HG03139 (cell line): Measurements from ENCODE around the gene WWOX.
"Not testable (repeated sequence)": the region's sequence is repeated elsewhere in the genome, so short reads cannot be mapped to it uniquely, and the experiment has no call there.

ENCODE experiments used
- ATAC-seq: cut with Tn5 transposase; IDR thresholded peaks from one replicate; pipeline ENCODE4 v1.9.1; 2021; ENCODE audit not compliant: unreplicated experiment

Gene WWOX

GRCh38 chr16:79026117-79026516 lies 926.7 kb downstream of the WWOX start:
- ATAC-seq, result no peak

- ATAC-seq, result no peak
These were observed 937.1 kb downstream of the WWOX start for GRCh38 chr16:79036541-79036940.

GRCh38 chr16:79037521-79038373 lies 938.3 kb downstream of the WWOX start:
- ATAC-seq, result no peak

GRCh38 chr16:79041206-79041605 lies 941.8 kb downstream of the WWOX start:
- ATAC-seq, result no peak

GRCh38 chr16:79042141-79042540 lies 942.7 kb downstream of the WWOX start:
- ATAC-seq, result no peak

GRCh38 chr16:79042886-79043285 lies 943.4 kb downstream of the WWOX start:
- ATAC-seq, result no peak

- no peak for ATAC-seq
These were observed 945.7 kb downstream of the WWOX start for GRCh38 chr16:79045191-79045590.

- ATAC-seq, result no peak
These were observed 947.9 kb downstream of the WWOX start for GRCh38 chr16:79047337-79047736.

- no peak for ATAC-seq
These were observed 949.6 kb downstream of the WWOX start for GRCh38 chr16:79049040-79049439.

- no peak for ATAC-seq
These were observed 950.6 kb downstream of the WWOX start for GRCh38 chr16:79050063-79050462.

- no peak for ATAC-seq
These were observed 951.9 kb downstream of the WWOX start for GRCh38 chr16:79051313-79051712.

- ATAC-seq, result not testable (repeated sequence)
These were observed 952.7 kb downstream of the WWOX start for GRCh38 chr16:79052198-79052597.

GRCh38 chr16:79053577-79053976 lies 954.1 kb downstream of the WWOX start:
- ATAC-seq, result no peak

- ATAC-seq, result no peak
These were observed 954.9 kb downstream of the WWOX start for GRCh38 chr16:79054211-79054984.

GRCh38 chr16:79055251-79055970 lies 956.0 kb downstream of the WWOX start:
- no peak for ATAC-seq

- ATAC-seq, result no peak
These were observed 961.7 kb downstream of the WWOX start for GRCh38 chr16:79061181-79061580.

GRCh38 chr16:79062336-79062735 lies 962.9 kb downstream of the WWOX start:
- ATAC-seq, result no peak

GRCh38 chr16:79062821-79063220 lies 963.4 kb downstream of the WWOX start:
- no peak for ATAC-seq

- ATAC-seq, result no peak
These were observed 965.0 kb downstream of the WWOX start for GRCh38 chr16:79064256-79064972.

- ATAC-seq, result no peak
These were observed 967.1 kb downstream of the WWOX start for GRCh38 chr16:79066561-79066960.

- no peak for ATAC-seq
These were observed 968.1 kb downstream of the WWOX start for GRCh38 chr16:79067600-79067999.
